DMS53 treated with DMSO at 0.1 percent for 48 hours (cell line): ENCODE results near the gene EIF2S2.
"Not testable (repeated sequence)": the region's sequence is repeated elsewhere in the genome, so short reads cannot be mapped to it uniquely, and the experiment has no call there.

Source experiments
- DNase-seq: peaks from one replicate; lab custom pipeline; 2025; ENCODE audit not compliant: unreplicated experiment; lab: John Stamatoyannopoulos, UW

EIF2S2 gene, protein sequence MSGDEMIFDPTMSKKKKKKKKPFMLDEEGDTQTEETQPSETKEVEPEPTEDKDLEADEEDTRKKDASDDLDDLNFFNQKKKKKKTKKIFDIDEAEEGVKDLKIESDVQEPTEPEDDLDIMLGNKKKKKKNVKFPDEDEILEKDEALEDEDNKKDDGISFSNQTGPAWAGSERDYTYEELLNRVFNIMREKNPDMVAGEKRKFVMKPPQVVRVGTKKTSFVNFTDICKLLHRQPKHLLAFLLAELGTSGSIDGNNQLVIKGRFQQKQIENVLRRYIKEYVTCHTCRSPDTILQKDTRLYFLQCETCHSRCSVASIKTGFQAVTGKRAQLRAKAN

GRCh38 chr20:34111702-34112599 lies at the start of gene EIF2S2:
Gene EIF2S2, minus strand, starts transcription at chr20:34112243. Its CDS starts 133 bp downstream, at chr20:34112110.
- DNase-seq = peak; percentile 98

- not testable (repeated sequence) for DNase-seq
Observed at GRCh38 chr20:34157697-34158096, 45.7 kb upstream of the EIF2S2 start.

DNA sequence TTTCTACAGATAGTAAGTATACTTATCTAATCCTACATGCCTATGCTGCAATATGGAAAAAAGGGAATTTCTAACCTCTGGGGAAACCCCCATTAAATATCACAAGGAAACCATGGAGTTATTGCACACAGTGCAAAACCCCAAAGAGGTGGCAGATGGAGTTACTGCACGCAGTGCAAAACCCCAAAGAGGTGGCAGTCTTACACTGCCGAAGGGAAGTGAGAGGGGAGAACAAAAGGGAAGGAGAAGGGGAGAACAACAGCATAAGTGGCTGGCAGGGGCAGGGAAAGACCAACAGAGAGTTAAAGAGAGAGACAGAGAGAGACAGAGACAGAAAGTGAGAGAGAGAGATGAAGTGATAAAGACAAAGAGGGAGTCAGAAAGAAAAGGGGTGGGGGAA lies 43.8 kb upstream of the EIF2S2 start:
- DNase-seq = no peak

DNA sequence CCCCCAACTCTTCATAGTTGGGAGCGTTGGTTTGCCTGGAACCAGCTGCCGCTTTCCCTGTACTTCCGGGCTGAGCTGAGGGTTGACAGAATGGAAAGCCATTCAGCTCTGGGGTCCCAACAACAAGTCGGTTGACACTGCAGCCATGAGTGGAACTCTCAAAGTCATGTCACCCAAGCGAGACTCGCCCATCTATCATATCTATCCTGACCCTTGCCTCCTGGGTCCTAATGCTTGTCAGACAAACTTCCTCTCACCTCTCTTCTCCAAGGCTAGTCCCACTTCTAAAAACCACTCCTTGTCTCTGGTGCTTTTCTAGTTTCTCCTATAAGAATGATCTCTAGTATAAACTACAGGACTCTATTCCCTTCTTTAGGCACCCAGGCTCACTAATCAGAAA lies 41.1 kb upstream of the EIF2S2 start:
- not testable (repeated sequence) for DNase-seq

GRCh38 chr20:34152073-34152472 lies 40.0 kb upstream of the EIF2S2 start:
- not testable (repeated sequence) for DNase-seq

GRCh38 chr20:34150306-34151000 lies 38.4 kb upstream of the EIF2S2 start:
- DNase-seq = no peak

DNA sequence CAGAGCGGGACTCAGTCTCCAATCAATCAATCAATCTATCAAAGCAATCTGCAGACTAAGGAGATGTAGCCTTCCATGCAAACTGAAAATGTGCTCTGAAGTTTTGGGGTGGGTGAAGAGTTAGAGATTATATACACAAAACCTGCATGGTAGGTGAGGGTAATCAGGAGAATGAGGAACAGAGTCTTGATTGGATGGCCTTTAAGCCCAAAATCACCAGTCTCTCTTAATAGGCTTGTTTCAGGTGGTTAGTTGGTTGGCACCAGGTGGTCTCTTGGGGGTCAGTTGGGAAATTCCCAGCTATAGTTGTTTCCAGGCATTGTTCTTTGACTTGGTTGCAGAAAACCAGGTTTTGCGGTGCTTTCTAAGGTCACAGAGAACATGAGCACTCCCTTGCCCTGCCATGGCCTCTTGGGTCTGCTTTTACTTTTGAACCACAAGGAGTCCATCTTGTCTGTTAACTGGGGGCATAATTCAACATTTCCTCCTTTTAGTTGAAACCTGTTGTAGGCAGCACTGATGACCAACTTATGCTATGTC lies 33.3 kb upstream of the EIF2S2 start:
- DNase-seq = no peak

DNA sequence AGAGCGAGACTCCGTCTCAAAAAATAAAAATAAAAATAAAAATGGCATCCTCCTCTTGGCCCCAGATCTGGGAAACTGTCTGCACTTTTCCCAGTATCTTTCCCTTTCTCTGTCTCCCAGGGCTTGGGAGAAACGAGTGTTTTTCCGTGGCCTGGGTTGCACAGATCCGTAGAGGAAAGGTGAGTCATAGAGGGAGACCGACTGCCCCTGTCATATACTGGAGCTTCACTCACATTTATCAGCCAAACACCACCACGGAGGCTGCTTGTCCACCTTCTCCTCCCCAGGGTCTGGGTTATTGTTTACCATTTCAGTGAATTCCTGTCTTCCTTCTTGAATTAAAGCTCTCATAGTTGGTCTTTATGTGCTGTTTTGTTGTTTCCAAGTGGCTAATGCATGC lies 31.9 kb upstream of the EIF2S2 start:
- DNase-seq = no peak

GRCh38 chr20:34142121-34142520 lies 30.1 kb upstream of the EIF2S2 start:
- no peak for DNase-seq

- DNase-seq = no peak
Observed at GRCh38 chr20:34141293-34141692, 29.2 kb upstream of the EIF2S2 start.

DNA sequence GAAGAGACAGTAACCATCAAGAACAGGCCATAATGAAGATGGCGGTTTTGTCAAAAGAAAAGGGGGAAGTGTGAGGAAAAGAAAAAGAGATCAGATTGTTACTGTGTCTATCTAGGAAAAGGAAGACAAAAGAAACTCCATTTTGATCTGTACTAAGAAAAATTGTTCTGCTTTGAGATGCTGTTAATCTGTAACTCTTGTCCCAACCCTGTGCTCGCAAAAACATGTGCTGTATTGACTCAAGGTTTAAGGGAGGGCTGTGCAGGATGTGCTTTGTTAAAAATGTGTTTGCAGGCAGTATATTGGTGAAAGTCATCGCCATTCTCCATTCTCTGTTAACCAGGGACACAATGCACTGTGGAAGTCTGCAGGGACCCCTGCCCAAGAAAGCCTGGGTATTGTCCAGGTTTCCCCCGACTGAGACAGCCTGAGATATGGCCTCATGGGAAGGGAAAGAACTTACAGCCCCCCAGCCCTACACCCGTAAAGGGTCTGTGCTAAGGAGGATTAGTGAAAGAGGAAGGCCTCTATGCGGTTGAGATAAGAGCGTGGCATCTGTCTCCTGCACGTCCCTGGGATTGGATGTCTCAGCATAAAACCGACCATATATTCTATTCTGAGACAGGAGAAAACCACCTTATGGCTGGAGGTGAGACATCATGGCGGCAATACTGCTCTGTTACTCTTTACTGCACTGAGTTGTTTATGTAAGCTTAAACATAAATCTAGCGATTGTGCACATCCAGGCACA lies 23.7 kb upstream of the EIF2S2 start:
- not testable (repeated sequence) for DNase-seq

DNA sequence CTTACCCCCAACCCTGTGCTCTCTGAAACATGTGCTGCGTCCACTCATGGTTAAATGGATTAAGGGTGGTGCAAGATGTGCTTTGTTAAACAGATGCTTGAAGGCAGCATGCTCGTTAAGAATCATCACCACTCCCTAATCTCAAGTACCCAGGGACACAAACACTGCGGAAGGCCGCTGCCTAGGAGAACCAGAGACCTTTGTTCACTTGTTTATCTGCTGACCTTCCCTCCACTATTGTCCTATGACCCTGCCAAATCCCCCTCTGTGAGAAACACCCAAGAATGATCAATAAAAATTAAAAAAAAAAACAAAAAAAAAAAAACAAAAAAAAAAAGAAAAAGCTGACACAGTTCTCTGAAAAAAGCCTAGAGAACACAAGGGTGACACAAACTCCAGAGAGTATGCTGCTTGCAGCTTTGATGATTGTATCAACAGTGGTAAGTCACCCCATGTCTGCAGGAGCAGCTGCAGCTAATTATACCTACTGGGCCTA lies 21.4 kb upstream of the EIF2S2 start:
- not testable (repeated sequence) for DNase-seq

DNA sequence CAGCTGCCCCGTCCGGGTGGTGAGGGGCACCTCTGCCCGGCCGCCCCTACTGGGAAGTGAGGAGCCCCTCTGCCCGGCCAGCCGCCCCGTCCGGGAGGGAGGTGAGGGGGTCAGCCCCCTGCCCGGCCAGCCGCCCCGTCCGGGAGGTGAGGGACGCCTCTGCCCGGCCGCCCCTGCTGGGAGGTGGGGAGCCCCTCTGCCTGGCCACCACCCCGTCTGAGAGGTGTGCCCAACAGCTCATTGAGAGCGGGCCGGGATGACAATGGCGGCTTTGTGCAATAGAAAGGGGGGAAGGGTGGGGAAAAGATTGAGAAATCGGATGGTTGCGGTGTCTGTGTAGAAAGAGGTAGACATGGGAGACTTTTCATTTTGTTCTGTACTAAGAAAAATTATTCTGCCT lies 20.9 kb upstream of the EIF2S2 start:
- not testable (repeated sequence) for DNase-seq

DNA sequence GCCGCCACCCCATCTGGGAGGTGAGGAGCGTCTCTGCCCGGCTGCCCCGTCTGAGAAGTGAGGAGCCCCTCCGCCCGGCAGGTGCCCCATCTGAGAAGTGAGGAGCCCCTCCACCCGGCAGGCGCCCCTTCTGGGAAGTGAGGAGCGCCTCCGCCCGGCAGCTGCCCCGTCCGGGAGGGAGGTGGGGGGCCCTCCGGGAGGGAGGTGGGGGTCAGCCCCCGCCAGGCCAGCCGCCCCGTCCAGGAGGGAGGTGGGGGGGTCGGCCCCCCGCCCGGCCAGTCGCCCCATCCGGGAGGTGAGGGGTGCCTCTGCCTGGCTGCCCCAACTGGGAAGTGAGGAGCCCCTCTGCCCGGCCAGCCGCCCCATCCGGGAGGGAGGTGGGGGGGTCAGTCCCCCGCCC lies 20.4 kb upstream of the EIF2S2 start:
- DNase-seq = not testable (repeated sequence)

GRCh38 chr20:34131491-34131890 lies 19.4 kb upstream of the EIF2S2 start:
- DNase-seq = no peak

GRCh38 chr20:34129518-34130162 lies 17.6 kb upstream of the EIF2S2 start:
- peak; percentile 69 for DNase-seq

- DNase-seq = no peak
Observed at GRCh38 chr20:34127792-34128191, 15.7 kb upstream of the EIF2S2 start.

DNA sequence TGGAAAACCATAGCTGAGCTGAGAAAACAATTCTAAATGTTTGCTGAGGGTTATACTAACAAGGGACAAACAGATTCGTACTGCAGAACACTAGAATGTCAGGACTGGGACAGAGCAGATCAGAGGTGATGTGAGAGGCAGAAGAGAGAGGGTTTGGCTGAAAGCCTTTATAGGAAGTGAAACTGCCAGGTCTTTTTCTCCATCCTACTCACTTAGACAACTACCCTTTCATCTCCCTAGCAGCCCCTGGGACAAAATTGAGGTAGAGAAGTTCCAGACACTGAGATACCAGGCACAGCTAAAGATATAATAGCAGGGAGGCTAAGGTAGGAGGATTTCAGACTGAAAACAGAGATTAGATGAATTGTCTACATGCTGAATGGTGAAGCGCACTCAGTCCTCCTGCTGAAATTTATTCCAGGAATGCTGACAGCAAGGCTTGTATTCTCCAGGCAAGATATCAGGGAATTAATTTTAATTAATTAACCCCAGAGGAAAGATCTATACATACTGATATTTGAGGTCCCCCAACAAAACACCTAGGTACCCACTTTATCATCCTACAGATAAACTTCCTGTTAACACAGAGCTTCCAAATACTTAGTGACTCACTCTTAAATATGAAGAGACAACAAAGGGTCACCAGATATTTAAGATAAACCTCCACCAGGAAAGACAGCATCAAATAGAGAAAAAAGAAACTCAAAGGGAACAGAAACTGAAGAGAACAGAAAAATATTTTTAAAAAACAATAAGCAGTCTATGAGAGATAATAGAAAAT lies 12.6 kb upstream of the EIF2S2 start:
- no peak for DNase-seq

DNA sequence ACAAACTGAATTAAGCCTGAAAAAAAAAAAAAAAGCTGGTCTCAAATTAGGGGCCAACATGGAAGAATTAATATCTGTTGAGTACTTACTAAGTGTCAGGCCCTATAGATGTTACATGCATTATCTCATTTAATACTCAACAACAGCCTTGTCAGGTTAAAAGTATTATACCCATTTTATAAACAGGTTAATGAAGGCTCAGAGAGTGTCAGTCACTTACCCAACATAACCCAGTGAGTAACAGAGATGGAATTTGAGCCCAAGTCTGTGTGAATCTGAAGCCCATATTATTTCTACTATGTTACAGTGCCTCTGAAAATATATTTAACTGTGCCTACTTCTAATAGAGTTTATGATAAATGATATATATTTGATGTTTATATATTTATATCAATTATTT lies 11.3 kb upstream of the EIF2S2 start:
- DNase-seq = no peak
